Measurements from ENCODE around the gene IL2RA. TPM values are rescaled to one million over a fixed set of nuclear protein-coding genes. Genes with fewer than 3 reads are reported as not detected.

IL2RA gene
- total and polyA plus RNA-seq, 9 of the 15 experiments (the other 6 are each of a cell fraction or from before 2014, with no cell fraction given) = 0.95 TPM; not detected in 8

DNA sequence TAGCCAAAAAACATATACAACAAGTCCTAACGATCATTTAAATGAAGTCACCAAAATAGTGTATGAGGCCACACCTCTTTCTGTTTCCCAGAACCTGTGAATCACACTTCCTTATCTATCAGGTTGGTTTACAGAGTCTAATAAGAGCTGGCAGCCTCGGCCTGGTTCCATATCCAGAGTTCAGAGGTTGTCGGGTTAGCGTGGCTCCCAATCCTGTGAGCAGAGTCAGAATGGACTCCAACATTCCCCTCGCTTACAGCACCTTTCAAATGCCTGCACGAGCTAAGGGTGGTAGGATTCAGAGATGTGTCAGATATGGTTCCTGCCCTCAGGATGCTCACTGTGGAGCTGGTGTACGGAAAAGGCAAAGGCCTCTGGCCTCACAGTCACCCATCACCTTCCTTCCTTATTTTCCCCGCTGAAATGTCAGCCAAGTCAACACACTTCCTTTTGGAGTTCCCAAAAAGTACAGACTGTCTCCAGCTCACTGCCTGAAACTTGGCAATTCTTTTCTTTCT is 90.8 kb downstream of the IL2RA start (continued):
- TF ChIP-seq, protein P1, sequence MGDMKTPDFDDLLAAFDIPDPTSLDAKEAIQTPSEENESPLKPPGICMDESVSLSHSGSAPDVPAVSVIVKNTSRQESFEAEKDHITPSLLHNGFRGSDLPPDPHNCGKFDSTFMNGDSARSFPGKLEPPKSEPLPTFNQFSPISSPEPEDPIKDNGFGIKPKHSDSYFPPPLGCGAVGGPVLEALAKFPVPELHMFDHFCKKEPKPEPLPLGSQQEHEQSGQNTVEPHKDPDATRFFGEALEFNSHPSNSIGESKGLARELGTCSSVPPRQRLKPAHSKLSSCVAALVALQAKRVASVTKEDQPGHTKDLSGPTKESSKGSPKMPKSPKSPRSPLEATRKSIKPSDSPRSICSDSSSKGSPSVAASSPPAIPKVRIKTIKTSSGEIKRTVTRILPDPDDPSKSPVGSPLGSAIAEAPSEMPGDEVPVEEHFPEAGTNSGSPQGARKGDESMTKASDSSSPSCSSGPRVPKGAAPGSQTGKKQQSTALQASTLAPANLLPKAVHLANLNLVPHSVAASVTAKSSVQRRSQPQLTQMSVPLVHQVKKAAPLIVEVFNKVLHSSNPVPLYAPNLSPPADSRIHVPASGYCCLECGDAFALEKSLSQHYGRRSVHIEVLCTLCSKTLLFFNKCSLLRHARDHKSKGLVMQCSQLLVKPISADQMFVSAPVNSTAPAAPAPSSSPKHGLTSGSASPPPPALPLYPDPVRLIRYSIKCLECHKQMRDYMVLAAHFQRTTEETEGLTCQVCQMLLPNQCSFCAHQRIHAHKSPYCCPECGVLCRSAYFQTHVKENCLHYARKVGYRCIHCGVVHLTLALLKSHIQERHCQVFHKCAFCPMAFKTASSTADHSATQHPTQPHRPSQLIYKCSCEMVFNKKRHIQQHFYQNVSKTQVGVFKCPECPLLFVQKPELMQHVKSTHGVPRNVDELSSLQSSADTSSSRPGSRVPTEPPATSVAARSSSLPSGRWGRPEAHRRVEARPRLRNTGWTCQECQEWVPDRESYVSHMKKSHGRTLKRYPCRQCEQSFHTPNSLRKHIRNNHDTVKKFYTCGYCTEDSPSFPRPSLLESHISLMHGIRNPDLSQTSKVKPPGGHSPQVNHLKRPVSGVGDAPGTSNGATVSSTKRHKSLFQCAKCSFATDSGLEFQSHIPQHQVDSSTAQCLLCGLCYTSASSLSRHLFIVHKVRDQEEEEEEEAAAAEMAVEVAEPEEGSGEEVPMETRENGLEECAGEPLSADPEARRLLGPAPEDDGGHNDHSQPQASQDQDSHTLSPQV (IDR thresholded peaks at IDR 0.05) = peak; percentile 74; the same call in 1 of the 2 replicates
- TF ChIP-seq CXXC5 (CRISPR knock-in tag; IDR thresholded peaks at IDR 0.05) (peak; percentile 24; the same call in 1 of the 2 replicates), EHMT2 (IDR thresholded peaks at IDR 0.05) (0 out of 2 replicates have a peak, but pooled peaks have one; percentile 21), ZNF324 (CRISPR knock-in tag; IDR thresholded peaks at IDR 0.05) (no peak), CSDE1 (IDR thresholded peaks at IDR 0.05) (no peak), ILF3 (IDR thresholded peaks at IDR 0.05; ENCODE audit: borderline replicate concordance) (no peak), ZNF77 (CRISPR knock-in tag; IDR thresholded peaks at IDR 0.05) (no peak), FOXK2 (conservative IDR thresholded peaks at IDR 0.05 in 1 of 2, IDR thresholded peaks at IDR 0.05 in 1 of 2; ENCODE audit: low read depth in 2 of 2) (peak in 1 of 2 experiments; percentile 4; a peak in 1 of 4 replicates), TAL1 (IDR thresholded peaks at IDR 0.05) (no peak), CBX5 (IDR thresholded peaks at IDR 0.05; ENCODE audit: borderline replicate concordance, low read depth) (0 out of 2 replicates have a peak, but pooled peaks have one; percentile 11), TRIM24 (IDR thresholded peaks at IDR 0.05) (peak; percentile 58 to 76; a peak in 3 of 4 replicates), NRF1 (conservative IDR thresholded peaks at IDR 0.05 in 1 of 2, IDR thresholded peaks at IDR 0.05 in 1 of 2) (no peak), FOS (IDR thresholded peaks at IDR 0.05; ENCODE audit: extremely low read depth, insufficient read length) (peak; percentile 13), CBX3 (IDR thresholded peaks at IDR 0.05; ENCODE audit: borderline replicate concordance in 1 of 2, low read length in 2 of 2) (0 out of 3 replicates have a peak, but pooled peaks of 1 of the 2 experiments have one; percentile 18), JUN (IDR thresholded peaks at IDR 0.05; ENCODE audit: borderline replicate concordance, low read depth, low read length) (peak; percentile 44; the same call in 1 of the 2 replicates), JUN (CRISPR knock-in tag; IDR thresholded peaks at IDR 0.05; ENCODE audit: borderline replicate concordance) (0 out of 2 replicates have a peak, but pooled peaks have one; percentile 38), GABPA (tag; conservative IDR thresholded peaks at IDR 0.05; ENCODE audit: low read depth) (no peak), CBFA2T3 (IDR thresholded peaks at IDR 0.05) (peak; percentile 35), MEF2D (tag; conservative IDR thresholded peaks at IDR 0.05; ENCODE audit: low read depth) (peak; percentile 25; the same call in 1 of the 2 replicates), HEY1 (CRISPR knock-in tag; IDR thresholded peaks at IDR 0.05; ENCODE audit: borderline replicate concordance) (no peak), ARID1B (IDR thresholded peaks at IDR 0.05) (peak; percentile 84)
- TF ChIP-seq, protein P2, sequence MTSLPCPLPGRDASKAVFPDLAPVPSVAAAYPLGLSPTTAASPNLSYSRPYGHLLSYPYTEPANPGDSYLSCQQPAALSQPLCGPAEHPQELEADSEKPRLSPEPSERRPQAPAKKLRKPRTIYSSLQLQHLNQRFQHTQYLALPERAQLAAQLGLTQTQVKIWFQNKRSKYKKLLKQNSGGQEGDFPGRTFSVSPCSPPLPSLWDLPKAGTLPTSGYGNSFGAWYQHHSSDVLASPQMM (CRISPR knock-in tag; IDR thresholded peaks at IDR 0.05) = no peak
- TF ChIP-seq, protein P3, sequence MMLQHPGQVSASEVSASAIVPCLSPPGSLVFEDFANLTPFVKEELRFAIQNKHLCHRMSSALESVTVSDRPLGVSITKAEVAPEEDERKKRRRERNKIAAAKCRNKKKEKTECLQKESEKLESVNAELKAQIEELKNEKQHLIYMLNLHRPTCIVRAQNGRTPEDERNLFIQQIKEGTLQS (IDR thresholded peaks at IDR 0.05) = peak; percentile 63
- TF ChIP-seq, protein P3 (CRISPR knock-in tag; conservative IDR thresholded peaks at IDR 0.05) = no peak
- TF ChIP-seq, protein P4, sequence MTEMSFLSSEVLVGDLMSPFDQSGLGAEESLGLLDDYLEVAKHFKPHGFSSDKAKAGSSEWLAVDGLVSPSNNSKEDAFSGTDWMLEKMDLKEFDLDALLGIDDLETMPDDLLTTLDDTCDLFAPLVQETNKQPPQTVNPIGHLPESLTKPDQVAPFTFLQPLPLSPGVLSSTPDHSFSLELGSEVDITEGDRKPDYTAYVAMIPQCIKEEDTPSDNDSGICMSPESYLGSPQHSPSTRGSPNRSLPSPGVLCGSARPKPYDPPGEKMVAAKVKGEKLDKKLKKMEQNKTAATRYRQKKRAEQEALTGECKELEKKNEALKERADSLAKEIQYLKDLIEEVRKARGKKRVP (CRISPR knock-in tag; IDR thresholded peaks at IDR 0.05) = no peak
